GM19025 (cell line): ENCODE results near the gene OR2G2.

Experiments used
- ATAC-seq: cut with Tn5 transposase; IDR thresholded peaks from one replicate; pipeline ENCODE4 v1.9.1; 2021; ENCODE audit warnings: mild to moderate bottlenecking, low read depth, moderate library complexity; ENCODE audit not compliant: unreplicated experiment

The OR2G2 gene, protein sequence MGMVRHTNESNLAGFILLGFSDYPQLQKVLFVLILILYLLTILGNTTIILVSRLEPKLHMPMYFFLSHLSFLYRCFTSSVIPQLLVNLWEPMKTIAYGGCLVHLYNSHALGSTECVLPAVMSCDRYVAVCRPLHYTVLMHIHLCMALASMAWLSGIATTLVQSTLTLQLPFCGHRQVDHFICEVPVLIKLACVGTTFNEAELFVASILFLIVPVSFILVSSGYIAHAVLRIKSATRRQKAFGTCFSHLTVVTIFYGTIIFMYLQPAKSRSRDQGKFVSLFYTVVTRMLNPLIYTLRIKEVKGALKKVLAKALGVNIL

DNA sequence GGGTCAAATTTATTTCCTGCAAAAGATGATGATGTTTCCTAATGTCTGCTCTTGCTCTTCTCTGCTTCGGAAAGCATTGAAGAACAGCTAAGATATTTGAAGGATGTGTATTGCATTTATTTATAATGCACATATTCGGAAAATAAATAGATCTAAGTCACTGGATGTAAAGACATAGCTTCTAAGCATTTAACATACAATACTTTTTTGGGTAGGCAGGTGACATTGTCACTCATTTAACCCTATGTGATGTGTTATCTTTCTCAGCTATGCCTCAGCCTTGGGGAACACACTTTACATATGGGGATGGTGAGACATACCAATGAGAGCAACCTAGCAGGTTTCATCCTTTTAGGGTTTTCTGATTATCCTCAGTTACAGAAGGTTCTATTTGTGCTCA lies at the start of gene OR2G2:
TSS of gene OR2G2 (plus strand) at position 301 of the 400 bp plus-strand sequence. CDS start at position 301, 0 bp downstream.
- ATAC-seq: no peak

DNA sequence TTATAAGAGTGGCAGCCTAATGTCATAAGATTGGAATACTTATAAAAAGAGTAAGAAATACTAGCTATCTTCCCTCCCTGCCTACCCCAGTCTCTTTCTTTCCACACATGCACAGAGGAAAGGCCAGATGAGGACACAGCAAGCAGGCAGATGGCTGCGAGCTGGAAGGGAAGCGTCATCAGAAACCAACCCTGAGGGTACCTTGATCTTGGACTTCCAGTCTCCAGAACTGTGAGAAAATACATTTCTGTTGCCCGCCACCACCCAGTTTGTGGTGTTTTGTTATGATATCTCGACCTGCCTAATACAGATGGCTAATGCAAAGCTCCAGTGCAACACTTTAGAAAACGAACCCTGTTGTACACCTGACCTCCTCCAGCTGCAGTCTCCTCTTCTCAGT lies 49.6 kb upstream of the OR2G2 start:
- no peak for ATAC-seq

DNA sequence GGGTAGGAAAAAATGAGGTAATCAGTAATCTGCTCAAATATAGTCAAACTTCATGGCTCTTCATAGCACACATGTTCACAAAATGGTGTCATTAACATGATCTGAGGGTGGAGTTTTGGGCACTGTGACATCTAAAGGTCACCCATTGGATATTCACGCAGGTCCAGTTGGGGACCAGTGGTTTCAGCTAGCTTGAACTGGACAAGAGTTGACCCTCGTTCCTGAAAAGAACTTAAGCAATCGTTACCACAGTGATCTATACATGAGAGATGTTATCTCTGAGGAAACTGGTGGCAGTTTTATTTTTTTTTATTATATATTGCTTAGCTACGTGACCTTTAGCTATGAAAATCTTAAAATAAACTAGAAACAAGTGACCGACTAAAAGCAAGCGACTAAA lies 48.9 kb upstream of the OR2G2 start:
- no peak for ATAC-seq

DNA sequence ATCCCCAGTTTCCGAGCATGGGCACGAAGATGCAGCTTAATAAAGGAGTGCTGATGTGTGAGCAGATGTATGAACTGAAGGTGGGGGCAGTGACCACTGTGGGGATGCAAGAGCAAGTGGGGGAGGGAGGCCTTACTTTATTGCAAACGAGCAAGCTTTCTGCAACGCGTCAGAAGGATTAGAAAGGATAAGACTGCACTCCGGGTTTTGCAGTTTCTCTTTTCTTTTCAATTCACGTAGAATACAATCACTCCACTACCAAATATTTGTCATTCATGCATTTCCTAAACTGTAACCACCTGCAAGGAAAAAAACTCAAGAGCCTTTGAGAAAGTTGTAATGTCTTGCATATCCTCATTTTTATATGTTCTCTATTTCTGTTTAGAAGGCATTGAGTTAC lies 47.6 kb upstream of the OR2G2 start:
- no peak for ATAC-seq

DNA sequence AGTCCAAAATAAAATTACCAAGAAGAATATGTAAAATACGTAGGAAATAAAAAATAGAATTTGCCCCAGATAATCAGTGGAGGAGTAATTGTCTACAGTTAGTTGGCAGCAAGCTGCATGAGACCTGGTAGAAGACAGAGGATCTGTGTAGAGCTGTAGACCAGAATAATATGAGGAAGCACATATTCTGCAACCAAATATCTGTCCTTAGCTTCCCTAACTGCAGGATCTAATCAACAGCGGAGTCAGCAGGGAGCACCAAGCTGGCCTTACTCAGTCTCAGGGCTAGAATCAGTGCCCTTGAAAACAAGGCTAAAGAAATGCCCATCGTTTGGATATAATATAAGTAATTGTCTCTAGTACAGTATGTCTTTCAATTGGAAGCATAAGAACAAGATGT lies 45.3 kb upstream of the OR2G2 start:
- ATAC-seq: no peak

DNA sequence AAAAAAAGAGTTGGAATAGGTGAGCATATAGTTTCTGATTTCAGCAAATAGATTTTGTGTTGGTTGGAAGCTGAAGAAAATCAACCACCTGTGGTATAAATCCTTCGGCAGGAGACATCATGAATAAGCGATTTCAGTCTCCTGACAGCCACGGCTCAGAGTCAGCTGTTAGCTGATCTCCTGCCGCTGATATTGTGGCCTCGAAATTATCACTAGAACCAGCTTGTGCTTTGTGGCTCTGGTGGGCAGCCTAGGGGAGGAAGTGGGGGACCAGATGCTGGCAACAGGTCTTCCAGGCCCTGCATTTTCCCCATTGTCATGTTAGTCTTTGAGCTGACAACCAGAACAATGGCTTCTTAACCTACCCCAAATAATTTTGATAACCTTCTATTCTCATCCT lies 40.1 kb upstream of the OR2G2 start:
- ATAC-seq: no peak

DNA sequence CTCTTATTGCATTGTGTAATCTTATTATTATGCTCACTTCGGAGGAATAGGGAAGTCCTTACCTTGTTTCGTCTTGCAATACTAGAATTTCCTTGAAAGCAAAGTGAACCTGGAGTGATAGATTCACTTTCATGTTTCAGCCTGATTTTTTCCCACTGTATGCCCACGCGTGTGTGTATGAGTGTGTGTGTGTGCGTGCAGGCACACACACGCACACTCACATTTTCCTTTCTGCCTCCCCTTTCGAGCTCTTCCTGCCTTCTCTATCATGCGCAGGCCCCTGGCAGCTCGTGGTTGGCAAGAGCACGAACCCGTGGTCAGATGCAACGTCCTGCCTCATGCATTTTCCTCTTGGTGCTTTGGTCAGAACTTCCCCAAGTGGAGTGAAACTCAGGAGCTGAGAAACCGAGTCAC lies 39.4 kb upstream of the OR2G2 start, which contains the start of gene GCSAML:
TSS of gene GCSAML (plus strand) at position 366 of the 414 bp plus-strand sequence. CDS start 58 bp downstream, outside the sequence.
- ATAC-seq: no peak

DNA sequence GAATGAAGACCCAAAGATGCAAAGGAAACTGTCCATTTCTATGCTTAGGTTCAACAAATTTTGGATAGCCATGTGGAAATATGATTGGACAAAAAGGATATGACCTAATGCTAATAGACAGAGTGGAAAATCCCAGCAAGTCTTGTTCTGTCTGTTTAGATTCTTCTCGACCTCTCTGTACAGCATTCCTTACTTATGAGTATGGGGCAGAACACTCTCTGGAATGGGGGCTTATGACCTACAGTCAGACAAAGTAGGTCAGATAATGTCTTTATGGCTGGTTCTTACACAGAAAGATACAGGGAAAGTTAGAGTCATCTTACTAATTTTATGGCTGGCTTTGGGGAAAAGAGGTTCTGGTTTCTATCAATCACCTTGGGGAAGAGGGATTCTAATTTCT lies 36.4 kb upstream of the OR2G2 start:
- ATAC-seq: no peak

DNA sequence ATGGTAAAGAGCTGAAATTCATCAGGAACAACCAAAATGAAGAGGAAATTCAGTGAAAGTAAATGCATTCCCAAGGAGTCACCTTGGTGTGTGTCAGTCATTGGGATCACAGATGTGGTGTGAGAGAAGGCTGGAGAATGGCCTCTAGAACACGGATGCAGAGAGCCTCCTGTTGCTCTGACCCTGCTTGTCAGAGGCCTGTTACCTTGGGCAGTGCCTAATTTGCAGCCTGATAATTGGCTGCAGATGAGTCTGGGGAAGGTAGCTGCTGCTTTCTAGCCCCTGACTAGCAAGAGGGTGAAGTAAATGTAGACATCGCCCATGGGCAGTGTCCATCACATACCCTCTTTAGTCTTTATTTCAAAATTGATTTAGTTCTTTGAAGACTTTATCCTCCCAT lies 35.9 kb upstream of the OR2G2 start:
- no peak for ATAC-seq

DNA sequence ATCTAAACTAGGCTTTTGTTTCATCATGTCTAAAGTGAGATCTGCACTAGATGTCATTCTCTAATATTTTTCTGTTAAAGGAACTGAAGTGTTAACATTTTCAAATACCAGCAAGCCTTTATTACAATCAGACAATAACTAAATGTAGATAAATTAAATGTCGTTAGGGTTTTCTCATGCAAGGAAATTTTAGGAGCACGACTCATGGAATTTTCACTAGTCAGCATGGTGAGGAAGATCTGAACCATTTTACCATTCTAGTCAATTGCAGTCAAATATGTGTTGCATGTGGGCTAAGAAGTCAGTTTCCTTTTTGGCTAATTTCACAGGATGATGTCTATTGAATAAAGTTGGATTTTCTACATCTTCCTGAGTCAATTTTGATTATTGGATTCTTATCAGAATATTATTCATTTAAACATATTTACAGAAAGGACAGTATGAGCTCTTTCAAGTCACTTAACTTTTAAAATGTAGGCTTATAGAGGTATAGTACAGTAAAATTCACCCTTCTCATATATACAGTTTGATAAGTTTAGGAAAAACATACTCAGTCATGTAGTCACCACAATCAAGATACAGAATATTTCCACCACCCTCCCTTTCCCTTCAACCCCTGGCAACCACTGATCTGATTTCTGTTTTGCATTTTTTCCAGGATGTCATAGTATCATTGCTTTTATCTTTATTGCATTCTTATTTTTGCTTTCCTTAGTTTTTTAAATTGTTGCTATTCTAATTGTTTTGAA lies 30.1 kb upstream of the OR2G2 start:
- ATAC-seq: no peak

DNA sequence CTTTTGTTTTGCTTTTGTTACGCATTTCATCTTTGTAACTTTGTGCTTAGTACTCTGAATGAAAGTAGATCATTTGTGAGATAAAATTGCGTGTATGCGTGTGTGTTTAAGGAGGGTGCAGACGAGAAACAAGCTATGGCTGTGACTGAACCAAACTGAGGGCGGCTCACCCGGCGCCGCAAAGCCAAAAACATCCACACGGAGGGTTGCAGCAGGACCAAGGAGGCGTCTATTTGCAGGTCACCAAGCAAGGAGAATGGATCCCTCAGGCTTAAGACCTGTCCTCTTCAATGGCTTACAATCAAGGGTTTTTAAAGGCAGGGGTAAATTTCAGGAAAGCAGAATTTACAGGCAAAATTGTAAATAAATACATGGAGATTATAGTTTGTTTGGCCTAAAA lies 26.4 kb upstream of the OR2G2 start:
- no peak for ATAC-seq

DNA sequence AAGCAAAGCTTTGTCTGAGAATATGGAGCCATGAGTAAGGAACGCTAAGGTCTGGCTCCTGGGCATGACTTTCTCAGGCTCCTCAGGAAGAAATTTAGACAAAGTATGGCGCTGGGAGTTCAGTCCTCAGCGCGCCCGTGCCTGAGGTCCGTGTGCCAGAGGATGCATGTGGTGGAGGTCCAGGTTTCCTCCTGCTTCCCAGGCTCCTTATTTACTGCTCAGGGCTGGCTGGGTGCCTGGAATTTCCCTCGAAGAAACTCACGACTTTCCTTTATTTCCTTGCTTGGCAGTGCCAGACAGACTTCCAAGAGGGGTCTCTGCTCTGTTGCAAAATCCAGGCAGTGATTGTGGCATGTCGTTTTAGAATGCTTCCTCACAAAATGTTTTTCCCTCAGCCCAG lies 26.0 kb upstream of the OR2G2 start:
- no peak for ATAC-seq

DNA sequence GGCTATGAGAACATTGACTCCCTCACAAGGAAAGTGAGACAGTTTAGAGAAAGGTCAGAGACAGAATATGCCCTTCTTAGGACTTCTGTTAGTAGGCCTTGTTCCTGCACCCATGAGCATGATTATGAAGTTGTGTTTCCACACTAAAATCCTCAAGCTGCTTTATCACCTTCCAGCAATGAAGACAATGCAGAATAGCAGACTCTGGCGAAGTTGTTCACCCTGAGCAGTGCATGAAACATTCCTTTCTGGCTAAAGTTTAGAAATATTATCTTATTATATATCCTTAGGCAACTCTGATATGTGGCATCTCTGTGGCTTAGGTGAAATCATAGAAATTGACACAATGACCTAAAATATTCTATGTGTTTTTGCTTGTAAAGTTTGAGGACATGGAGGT lies 13.9 kb upstream of the OR2G2 start:
- no peak for ATAC-seq

DNA sequence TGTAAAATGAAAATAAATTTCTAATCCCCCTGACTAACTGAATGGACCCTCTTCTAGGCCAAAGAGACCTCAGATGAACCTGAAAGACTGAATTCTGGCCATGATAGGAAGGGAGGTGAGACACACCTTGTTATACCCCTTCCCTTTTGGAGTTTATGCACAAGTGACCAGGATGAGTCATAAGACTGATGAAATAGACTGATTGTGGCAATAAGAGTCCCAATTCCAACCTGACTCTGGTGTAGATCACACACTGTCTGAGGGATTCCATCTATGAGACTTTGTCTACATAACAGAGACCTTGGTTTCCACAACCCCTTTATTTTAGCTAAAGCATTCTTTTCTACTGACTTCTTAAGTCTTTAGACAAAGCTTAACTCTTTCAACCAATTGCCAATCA lies 13.5 kb upstream of the OR2G2 start:
- no peak for ATAC-seq

DNA sequence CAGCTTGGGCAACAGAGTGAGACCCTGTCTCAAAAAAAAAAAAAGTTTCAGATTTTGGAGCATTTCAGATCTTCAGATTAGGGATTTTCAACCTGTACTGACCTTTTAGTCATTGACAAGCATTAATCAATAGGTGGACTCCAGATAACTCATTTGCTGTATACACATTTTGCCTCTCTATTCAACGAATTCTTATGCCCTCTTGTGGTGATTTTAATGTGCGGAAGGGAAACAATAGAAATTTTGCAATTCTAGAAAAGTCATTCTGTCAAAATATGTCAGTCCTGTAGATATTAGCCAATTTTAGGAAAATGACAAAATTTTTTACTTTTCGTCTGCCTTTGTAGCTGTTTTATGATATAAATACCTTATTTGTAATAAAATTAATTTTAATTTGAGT lies 11.6 kb upstream of the OR2G2 start:
- no peak for ATAC-seq

DNA sequence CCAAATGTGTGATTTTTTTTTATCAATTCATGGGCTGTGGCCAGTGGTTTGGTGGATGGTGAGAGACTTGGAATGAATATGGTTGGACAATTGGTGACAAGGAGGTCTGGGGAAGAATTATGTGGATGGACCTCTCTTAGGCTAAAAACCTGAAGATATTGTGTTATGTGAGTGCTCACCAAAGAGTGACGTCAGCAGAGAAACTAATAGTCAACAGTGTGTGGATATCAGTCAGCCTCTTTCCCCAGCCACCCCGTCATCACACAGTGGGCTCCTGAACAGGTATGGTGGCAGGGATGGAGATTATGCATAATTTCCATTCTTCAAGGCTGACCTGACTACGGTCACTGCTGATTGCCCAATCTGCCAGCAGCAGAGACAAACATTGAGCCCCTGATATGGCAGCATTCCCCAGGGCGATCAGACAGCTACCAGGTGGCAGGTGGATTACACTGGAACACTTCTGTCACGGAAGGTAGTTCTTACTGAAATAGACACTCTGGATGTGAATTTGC lies 9.2 kb upstream of the OR2G2 start:
- no peak for ATAC-seq

DNA sequence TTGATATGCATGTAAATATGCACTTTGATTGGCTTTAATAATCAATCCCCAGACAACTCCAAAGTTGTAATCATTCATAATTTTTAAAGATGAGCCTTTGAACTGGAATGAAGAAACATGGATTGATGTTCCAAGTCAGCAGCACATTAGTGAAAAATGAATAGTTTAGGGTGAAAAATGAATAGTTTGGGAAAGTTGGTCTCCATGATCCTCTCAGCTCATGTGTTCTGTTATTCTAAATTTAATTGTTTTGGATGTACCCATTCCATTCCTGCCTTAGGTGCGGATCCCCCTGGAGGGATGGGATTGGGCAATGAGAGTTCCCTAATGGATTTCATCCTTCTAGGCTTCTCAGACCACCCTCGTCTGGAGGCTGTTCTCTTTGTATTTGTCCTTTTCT lies 17.1 kb downstream of the OR2G2 start, which contains the start of gene OR2G3:
TSS of gene OR2G3 (plus strand) at position 301 of the 400 bp plus-strand sequence. CDS start at position 301, 0 bp downstream.
- ATAC-seq: no peak

DNA sequence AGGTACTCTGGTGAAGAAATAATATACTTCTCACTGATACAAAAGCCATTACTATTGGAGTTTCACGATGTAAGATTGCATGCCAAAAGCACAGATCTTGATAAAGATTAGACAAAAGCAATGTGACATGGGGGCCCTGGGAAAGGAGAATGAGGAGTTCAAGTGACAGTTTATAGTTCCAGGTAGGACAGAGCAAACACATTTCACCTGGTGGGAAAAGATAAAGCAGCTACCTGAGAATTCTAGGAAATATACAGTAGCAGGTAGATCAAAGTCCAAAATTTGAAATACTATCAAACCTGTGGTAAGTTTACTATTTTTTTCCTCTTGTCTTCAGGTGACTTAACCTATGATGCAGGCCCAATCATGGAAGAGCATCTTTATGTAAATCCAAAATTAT lies 25.2 kb downstream of the OR2G2 start:
- ATAC-seq: no peak

DNA sequence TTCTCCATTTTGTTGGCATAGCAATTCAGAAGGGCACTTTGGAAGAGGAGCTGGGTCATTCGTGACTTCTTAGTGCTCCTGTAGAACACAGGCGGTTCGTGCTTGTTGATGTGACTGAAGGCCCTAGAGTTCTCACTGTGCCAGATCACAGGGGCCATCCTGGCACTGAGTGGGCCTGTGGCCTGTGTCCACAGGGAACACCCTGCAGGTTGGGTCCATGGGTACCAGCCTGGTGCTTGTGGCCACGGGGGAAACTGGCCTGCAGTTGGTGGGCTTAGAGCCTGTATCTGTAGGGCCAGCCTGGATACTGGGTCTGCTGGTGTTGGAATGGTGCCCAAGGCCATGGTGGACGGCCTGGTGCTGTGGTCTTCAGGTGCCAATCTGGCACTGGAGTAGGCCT lies 26.5 kb downstream of the OR2G2 start:
- ATAC-seq: no peak

DNA sequence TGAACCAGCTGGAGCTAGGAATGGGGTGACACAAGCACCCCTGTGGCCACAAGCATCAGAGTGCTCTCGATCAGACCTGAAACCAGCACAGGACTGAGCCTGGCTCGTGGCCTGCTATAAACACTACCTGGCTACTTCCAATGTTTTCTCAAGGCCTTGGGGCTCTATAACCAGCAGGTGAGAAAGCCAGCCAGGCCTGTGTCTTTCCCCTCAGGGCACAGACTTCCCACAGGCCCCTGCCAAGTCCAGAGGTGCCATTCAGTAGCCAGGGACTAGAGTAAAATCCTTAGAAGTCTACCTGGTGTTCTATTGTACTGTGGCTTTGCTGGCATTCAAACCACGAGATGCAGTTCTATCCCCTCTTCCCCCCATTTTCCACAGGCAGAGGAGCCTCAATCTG lies 39.8 kb downstream of the OR2G2 start:
- no peak for ATAC-seq

DNA sequence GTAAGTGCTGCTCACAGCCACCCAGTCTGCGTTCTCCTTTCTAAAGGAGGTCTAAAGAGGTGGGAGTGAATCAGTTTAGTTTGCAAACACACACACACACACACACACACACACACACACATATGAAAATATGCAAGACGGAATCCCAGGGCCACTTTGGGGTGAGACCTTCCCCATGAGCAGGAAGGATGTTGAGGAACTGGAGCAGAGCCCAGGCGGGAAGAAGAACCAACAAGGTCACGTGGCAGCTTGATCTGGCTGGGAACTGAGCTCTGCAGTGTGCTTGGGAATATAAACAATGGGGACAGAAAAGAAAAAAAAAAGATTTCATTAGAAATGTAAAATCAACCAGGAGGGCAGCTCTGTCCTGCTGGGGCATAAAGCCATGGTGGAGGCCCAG lies 49.9 kb downstream of the OR2G2 start:
- no peak for ATAC-seq

DNA sequence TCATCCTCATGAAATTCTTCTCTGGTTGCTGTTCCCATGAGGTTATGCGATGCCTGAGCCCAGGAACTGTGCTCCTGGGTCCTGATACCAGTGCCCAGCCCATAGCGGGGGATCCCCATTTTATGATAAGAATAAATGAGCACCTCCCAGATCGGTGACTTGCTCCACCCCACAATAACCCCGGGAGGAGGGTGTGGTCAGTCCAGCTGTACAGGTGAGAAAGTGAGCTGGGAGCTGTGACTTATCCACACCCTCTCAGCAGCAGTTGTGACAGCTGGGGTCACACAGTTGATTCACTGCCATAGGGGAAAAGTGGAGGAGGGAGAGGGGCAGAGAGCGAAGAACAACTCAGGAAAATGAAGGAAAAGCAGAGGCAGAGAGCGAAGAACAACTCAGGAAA lies 50.6 kb downstream of the OR2G2 start:
- no peak for ATAC-seq
